ENCODE results near the gene EMCN. TPM values are rescaled to one million over a fixed set of nuclear protein-coding genes. Genes with fewer than 3 reads are reported as not detected.

The EMCN gene
- total RNA-seq, 4 donors from 2014 or later = 33.3 to 84.1 (median 54.3) TPM

GRCh38 chr4:100461807-100462605 is 55.8 kb downstream of the EMCN start:
- Histone ChIP-seq H3K4me1 (no peaks in the 10 kb centered on the region), H3K27me3 (no peaks in the 10 kb centered on the region), H3K9me3 (no peaks in the 10 kb centered on the region), H3K27ac (no peak overlapping the region), H3K4me3 (no peak overlapping the region), H3K36me3 (no peaks in the 10 kb centered on the region)
- no peak for DNase-seq
- intact Hi-C loops (cut with DNase I; ENCODE audit: low total_unique reads) = no loop called here
- TF ChIP-seq POLR2A (IDR thresholded peaks at IDR 0.05) (no peak), CTCF (IDR thresholded peaks at IDR 0.05) (no peak)

GRCh38 chr4:100450449-100450848 is 67.4 kb downstream of the EMCN start:
- H3K9me3 ChIP-seq = no peaks in the 10 kb centered on the region
- TF ChIP-seq POLR2A (IDR thresholded peaks at IDR 0.05) (no peak), CTCF (IDR thresholded peaks at IDR 0.05) (no peak)
- no peak overlapping the region for H3K27ac ChIP-seq
- H3K27me3 ChIP-seq = no peaks in the 10 kb centered on the region
- no peak overlapping the region for H3K4me3 ChIP-seq
- DNase-seq = no peak
- H3K4me1 ChIP-seq = no peaks in the 10 kb centered on the region
- intact Hi-C loops (cut with DNase I; ENCODE audit: low total_unique reads) = no loop called here
- no peaks in the 10 kb centered on the region for H3K36me3 ChIP-seq

GRCh38 chr4:100431416-100431815 is 86.4 kb downstream of the EMCN start:
- TF ChIP-seq POLR2A (IDR thresholded peaks at IDR 0.05) (no peak), CTCF (IDR thresholded peaks at IDR 0.05) (no peak)
- DNase-seq = no peak
- Histone ChIP-seq H3K27ac (peak overlapping the region in 1 of 2 donors; percentile 6), H3K36me3 (no peaks in the 10 kb centered on the region), H3K9me3 (no peaks in the 10 kb centered on the region), H3K4me1 (no peaks in the 10 kb centered on the region), H3K27me3 (no peaks in the 10 kb centered on the region), H3K4me3 (no peak overlapping the region)
- intact Hi-C loops (cut with DNase I; ENCODE audit: low total_unique reads) = no loop called here

GRCh38 chr4:100430451-100430850 is 87.4 kb downstream of the EMCN start:
- no peak for DNase-seq
- TF ChIP-seq CTCF (IDR thresholded peaks at IDR 0.05) (no peak), POLR2A (IDR thresholded peaks at IDR 0.05) (no peak)
- no peaks in the 10 kb centered on the region for H3K4me1 ChIP-seq
- no peak overlapping the region for H3K4me3 ChIP-seq
- no peaks in the 10 kb centered on the region for H3K36me3 ChIP-seq
- intact Hi-C loops (cut with DNase I; ENCODE audit: low total_unique reads) = no loop called here
- H3K9me3 ChIP-seq = no peaks in the 10 kb centered on the region
- H3K27me3 ChIP-seq = no peaks in the 10 kb centered on the region
- H3K27ac ChIP-seq = peak overlapping the region in 1 of 2 donors; percentile 6

GRCh38 chr4:100429616-100430015 is 88.2 kb downstream of the EMCN start:
- Histone ChIP-seq H3K9me3 (no peaks in the 10 kb centered on the region), H3K36me3 (no peaks in the 10 kb centered on the region), H3K27ac (no peak overlapping the region), H3K4me1 (no peaks in the 10 kb centered on the region), H3K27me3 (no peaks in the 10 kb centered on the region), H3K4me3 (no peak overlapping the region)
- intact Hi-C loops (cut with DNase I; ENCODE audit: low total_unique reads) = no loop called here
- TF ChIP-seq CTCF (IDR thresholded peaks at IDR 0.05) (no peak), POLR2A (IDR thresholded peaks at IDR 0.05) (no peak)
- no peak for DNase-seq

Data from uterus (tissue), 4 donors.